Measurements from ENCODE around the gene MED27.

MED27 gene

GRCh38 chr9:131887680-131888079 is 192.0 kb downstream of the MED27 start:
- no peak overlapping the region for H3K4me3 ChIP-seq (ENCODE audit: low read depth, low read length)
- in situ Hi-C loops (cut with HindIII; ENCODE audit: low sequenced_read_pairs), result no loop called here
- TF ChIP-seq CTCF (IDR thresholded peaks at IDR 0.05; ENCODE audit: low read depth, low read length), result no peak
- no peak for DNase-seq (ENCODE audit: low read depth, low spot score)

- TF ChIP-seq CTCF (IDR thresholded peaks at IDR 0.05; ENCODE audit: low read depth, low read length), result no peak
- no peak overlapping the region for H3K4me3 ChIP-seq (ENCODE audit: low read depth, low read length)
- in situ Hi-C loops (cut with HindIII; ENCODE audit: low sequenced_read_pairs), result no loop called here
- peak; percentile 22 for DNase-seq (ENCODE audit: low read depth, low spot score)
Observed at GRCh38 chr9:131886826-131887225, 192.8 kb downstream of the MED27 start.

GRCh38 chr9:131885144-131885609 is 194.5 kb downstream of the MED27 start:
- DNase-seq (ENCODE audit: low read depth, low spot score), result no peak
- in situ Hi-C loops (cut with HindIII; ENCODE audit: low sequenced_read_pairs), result no loop called here
- H3K4me3 ChIP-seq (ENCODE audit: low read depth, low read length), result no peak overlapping the region
- TF ChIP-seq CTCF (IDR thresholded peaks at IDR 0.05; ENCODE audit: low read depth, low read length), result no peak

GRCh38 chr9:131884222-131884621 is 195.4 kb downstream of the MED27 start:
- no peak for TF ChIP-seq CTCF (IDR thresholded peaks at IDR 0.05; ENCODE audit: low read depth, low read length)

GRCh38 chr9:131880833-131881583 is 198.7 kb downstream of the MED27 start:
- TF ChIP-seq CTCF (IDR thresholded peaks at IDR 0.05; ENCODE audit: low read depth, low read length), result no peak
- in situ Hi-C loops (cut with HindIII; ENCODE audit: low sequenced_read_pairs), result no loop called here

More at GRCh38 chr9:131884222-131884621, 195.4 kb downstream of the MED27 start:
- in situ Hi-C loops (cut with HindIII; ENCODE audit: low sequenced_read_pairs), result no loop called here
- no peak overlapping the region for H3K4me3 ChIP-seq (ENCODE audit: low read depth, low read length)
- DNase-seq (ENCODE audit: low read depth, low spot score), result no peak

GRCh38 chr9:131879911-131880290 is 199.8 kb downstream of the MED27 start:
- H3K4me3 ChIP-seq (ENCODE audit: low read depth, low read length), result no peak overlapping the region
- in situ Hi-C loops (cut with HindIII; ENCODE audit: low sequenced_read_pairs), result loop anchor here (10.0 kb wide), 1 partner anchor 85 kb away; no protein-coding TSS in a partner anchor
- TF ChIP-seq CTCF (IDR thresholded peaks at IDR 0.05; ENCODE audit: low read depth, low read length), result no peak
- DNase-seq (ENCODE audit: low read depth, low spot score), result no peak

More at GRCh38 chr9:131880833-131881583, 198.7 kb downstream of the MED27 start:
- DNase-seq (ENCODE audit: low read depth, low spot score), result no peak
- H3K4me3 ChIP-seq (ENCODE audit: low read depth, low read length), result no peak overlapping the region
